GM19372 (cell line): ENCODE measurements around the gene SLC17A9.

ENCODE experiments used
- ATAC-seq: cut with Tn5 transposase; IDR thresholded peaks from one replicate; pipeline ENCODE4 v1.9.1; 2021; ENCODE audit warnings: mild to moderate bottlenecking, low read depth, moderate library complexity; ENCODE audit not compliant: unreplicated experiment

The SLC17A9 gene

DNA sequence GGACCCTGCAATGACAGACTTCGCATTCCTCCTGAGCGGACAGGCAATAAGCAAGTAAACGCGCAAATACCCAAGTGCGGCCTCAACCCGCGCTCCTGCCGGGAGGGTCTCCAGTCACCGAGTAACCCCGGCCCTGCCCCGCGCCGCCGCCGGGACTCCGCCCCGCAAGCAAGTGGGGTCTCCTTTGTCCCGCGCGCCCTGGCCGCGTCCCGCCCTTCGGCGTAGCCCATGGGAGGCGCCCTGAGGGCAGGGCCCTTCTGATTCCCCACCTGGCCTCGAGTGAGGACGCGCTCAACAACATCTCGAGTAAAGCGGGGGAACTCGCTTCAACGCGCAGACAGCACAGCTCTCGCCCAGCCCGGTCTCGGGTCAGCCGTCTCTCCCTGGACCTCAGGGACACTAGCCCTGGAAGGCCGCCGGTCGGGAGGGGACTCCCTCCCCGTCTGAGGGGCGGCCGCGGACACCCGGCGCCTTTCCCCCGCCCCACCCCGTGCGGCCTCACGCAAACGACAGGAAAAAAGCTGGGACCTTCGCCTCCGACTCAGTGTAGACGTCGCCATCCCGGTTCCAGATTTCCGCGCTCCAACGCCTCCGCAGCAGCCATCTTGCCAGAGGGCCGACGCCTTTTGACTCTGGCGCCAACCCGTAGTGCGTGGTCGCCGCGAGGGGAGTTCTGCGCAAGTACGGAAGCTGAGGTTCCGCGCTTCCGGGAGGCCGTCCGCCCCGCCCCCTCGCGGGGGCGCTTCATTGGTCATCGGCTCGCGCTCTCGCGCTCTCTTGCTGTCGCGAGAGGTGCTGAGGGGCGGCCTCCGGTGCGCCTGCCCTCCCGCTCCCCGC, 15.0 kb upstream of the SLC17A9 start:
- peak; percentile 91 for ATAC-seq

DNA sequence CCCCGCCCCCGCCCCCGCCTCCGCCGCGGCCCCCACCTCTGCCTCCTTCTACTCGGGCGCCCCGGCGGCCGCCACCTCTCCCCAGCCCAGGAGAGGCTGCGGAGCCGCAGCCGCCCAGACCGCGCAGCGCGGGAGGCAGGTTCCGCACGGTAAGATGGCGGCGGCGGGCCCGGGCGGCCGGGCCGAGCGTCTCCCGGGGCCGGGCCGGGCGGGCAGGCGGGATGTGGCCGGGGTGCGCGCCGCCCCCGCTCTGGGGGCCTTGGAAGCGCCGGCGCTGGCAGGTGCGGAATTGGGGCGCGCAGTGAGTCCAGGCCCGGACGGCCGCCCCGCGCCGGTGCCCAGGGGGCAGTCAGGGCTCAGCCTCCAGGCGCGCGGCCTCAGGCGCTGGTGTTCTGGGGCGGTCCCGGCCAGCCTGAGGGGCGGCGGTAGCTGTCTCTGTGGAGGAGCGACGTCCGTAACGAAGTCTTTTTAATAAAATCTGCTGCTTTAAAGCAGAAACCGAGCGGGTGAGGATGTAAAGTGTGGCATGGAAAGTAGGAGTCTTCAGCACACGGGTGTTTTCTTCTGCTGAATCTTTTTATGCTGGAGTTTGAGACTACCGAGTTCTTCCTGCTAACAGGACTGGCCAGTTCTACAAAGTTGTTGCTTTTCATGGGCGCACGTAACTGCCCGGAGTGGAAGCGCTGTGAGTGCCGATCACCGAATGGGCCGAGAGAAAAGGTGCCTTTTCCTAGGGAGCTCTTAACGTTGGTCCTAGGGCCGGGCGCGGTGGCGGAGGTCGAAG, 14.2 kb upstream of the SLC17A9 start, which contains the start of gene GID8:
TSS of gene GID8 (plus strand) at position 43 of the 784 bp plus-strand sequence. CDS start 3,356 bp downstream, outside the sequence.
- peak; percentile 36 for ATAC-seq

DNA sequence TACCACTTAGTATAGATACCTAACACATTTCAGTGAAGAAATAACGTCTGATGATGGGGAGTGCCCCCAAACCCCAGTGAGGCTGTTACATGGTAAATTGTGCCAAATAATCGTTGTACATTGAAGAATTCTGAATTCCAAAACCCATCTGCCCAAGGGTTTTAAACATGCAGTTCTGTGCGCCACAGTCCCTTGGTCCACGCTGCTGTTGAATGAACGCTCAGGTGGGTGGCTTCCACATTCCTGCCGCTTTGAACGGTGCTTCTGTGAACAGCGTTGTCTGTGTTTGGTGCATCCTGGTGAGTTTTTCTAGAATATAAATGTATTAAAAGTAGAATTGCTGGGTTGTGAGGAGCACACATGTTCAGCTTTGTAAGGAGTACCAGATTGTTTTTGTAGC, 11.6 kb upstream of the SLC17A9 start:
- no peak for ATAC-seq

DNA sequence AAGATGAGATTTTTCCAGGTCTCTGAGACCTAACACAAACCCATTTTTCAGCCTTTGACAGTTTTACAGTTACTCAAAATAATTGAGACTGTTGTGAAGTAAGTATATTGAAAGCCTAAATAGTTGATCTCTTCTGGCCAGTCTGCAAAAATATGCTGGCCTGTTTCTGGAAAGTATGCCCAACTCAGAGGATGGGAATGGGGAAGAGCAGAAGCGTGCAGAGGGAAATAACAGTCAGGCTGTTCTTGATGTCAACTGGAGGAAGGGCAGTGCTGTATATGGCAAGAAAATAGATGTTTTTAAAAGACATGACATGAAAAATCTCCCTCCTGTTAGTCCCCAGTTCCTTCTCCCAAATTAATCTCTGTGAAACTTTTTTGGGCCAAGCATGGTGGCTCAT, 10.7 kb upstream of the SLC17A9 start:
- no peak for ATAC-seq

DNA sequence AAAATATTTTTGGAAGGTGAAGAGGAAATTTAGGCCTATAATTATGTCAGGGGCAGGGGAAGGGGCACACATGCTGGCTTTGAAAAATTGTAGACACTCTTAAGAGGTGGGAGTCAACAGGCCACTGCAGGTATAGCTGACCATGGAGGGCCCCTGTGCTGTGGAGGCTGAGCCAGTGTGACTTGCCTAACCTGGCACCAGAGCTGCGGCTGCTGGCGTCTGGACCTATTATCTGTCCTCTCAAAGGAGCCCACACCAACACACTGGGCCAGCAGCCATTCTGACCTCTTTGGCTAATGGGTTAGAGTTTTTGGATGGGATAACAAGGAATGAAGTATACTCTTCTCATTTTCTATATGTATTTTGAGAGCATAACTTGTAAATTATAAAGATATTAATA, 10.1 kb upstream of the SLC17A9 start:
- ATAC-seq = no peak

DNA sequence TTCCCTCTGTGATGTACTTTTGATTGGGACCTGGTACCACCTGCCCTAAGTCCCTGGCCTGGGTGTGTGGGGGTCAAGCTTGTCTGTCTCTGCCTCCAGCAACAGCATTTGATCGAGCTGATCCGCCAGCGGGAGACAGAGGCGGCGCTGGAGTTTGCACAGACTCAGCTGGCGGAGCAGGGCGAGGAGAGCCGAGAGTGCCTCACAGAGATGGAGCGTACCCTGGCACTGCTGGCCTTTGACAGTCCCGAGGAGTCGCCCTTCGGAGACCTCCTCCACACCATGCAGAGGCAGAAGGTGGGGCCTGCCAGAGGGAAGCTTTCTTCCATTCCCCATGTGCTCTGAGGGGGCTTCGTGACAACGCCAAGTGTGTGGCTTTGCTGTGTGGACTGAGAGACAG, 9.1 kb upstream of the SLC17A9 start:
- ATAC-seq = no peak

DNA sequence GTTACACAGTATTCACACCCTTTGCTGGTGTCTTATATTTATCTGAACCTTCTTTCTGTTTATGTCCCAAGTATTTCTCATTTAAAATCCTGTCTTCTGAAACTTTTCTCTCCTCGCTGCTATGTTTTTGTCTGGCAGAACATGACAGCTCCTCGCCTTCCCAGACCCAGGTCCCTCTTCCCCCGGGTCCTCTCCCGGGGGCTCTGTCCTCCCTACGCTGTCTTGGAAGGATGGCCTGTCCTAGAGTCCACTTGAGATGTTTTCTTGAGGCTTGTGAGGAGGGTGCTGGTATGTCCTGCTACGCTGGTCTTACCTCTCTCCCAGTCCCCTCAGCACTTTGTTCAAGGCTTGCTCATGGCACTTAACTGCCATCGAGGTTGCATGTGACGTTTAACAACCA, 8.3 kb upstream of the SLC17A9 start:
- no peak for ATAC-seq

DNA sequence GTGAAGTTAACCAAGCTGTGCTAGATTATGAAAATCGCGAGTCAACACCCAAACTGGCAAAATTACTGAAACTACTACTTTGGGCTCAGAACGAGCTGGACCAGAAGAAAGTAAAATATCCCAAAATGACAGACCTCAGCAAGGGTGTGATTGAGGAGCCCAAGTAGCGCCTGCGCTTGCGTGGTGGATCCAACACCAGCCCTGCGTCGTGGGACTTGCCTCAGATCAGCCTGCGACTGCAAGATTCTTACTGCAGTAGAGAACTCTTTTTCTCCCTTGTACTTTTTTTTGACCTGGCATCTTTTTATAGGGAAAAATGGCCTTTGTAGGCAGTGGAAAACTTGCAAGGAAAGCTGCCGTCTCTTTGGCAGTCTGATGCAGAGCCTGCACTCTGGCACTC, 7.8 kb upstream of the SLC17A9 start:
- ATAC-seq = no peak

DNA sequence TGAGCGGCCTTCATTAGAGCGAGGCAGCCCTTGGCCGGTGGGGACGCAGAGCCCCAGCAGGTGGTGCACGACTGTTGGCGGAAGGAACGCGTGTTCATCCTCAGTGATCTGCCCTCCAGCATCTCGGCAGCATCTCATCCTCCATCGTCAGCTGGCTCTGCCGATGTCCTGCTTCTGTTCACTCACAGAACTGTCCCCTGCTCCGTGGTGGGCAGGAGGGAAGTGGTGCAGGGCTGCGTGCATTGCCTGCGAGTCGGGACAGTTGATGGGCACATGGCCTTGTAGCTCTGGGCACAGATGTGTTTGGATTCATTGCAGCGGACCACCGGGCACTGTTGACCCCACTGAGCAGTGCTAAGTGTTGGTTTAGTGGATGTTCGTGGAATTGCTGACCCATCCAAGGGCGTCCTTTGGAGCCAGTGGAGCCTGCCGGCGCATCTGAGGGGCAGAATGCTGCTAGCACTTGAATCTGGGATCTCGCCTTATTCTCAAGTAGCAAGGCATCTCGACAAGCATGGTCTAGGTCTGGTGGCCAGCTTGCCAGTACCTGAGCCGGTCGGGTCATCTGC, 6.7 kb upstream of the SLC17A9 start:
- no peak for ATAC-seq

DNA sequence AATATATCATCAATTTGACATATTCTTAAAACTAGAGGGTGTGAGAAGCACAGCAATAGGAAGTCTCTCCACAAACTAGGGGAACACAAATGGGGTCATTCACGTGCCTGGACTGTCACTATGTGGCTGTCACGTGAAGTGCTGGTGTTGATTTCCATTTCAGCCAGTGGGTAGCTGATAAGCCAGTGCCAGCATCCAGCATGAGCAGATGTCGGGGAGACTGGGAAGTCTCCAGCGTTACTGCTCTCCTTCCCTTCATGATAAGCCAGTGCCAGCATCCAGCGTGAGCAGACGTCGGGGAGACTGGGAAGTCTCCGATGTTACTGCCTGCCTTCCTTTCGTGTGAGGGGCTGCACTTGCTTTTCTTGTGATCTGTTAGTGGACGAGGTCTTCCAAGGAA, 5.6 kb upstream of the SLC17A9 start:
- no peak for ATAC-seq

DNA sequence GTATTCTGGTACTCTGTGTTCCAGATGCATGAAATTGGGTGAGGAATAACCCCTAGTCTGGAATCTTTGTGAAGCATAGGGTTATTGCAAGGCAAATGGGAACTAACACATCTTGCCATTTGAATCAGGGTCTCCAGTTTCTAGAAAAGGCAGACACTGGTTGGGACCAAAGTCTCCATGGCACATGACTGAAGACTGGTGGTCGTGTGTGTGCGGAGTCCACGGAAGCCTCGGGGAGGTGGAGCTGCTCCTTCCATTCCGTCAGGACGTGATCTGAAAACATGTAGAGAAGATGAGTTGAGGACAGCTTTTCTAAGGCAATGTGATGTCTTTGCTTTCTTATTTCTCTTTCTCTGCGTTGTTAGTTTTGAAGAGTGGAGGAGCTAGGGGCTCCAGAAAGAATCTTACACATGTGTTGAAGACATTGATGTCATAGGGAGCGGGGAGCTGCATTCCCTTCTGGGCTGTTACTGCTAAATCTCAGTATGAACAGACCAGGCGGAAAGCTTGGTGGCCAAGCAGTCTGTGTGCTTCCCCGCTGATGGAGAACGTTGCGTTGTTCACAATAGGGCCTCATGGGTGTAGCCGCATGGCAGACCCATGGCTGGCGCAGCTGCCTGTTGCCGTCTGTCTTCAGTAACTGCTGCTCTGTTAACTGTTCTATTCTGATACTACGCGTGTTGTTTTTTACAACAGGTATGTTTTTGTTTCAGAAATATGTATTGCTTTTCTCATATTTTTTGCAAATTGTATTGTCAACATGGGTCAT, 4.8 kb upstream of the SLC17A9 start:
- ATAC-seq = no peak

DNA sequence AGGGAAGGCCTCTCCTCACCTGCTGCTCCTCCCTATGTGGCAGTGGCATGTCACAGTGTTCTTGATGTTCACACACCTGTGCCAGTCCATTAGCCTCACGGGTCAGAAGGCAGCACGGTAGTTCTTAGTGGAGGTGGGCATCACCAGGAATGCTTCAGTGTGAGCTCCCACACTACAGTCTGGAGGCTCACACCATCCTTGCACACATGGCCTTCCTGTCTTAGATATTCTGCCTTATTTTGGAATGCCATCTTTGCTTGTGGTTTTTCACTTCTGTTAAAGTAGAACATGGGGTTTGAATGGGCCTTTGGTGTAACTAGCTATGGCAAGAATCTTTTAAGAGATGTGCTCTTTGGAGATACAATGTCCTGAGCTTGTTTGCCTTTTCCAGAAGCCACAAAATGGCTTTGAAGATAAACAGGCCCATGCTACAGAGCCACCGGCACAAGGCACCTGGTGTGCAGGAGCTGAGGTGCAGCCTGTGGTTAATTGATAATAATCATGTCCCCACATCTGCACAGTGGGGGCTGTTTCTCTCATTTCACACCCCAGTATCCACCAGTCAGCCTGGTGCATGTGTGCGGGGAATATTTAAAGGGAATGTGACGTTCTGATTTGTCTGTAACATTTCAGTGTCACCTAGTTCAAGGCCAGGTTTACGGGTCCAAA, 3.2 kb upstream of the SLC17A9 start:
- no peak for ATAC-seq

DNA sequence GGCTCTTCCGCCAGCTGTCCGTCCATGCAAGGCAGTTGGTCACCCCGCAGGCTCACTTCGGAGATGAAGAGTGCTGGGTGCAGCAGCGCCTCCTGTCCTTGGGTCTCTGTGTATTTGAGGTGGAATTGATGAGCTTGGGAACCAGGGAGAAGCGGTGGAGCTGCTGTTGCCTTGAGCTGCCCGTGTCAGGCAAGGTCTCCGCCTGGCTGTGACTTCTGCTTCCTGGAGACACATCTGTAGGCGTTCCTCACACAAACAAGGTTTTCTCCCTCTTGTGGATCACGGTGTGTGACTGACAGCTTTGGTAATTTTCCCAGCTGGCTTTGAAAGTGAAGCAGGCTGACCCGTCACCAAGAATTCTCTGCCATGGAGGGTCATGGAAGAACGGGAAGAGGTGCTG, 2.5 kb upstream of the SLC17A9 start:
- ATAC-seq = no peak

DNA sequence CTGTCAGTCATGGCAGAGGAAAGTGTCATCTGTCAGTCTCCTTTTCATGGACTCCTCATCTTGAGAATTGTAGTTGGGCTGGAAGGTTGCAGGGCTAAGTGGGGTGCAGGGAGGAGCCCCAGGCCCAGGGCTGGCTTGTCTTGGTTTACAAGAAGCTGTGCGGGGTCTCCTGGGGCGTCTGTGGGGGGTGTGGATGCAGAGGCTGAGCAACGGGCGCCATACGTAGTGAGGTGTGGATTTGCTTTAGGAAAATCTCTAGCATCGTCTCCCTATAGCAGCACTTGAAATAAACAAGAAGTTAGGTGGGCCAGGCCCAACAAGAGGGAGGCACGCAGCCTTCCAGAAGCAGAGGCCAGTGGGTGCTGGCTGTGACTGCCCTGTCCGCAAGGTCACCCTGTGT, 1.8 kb upstream of the SLC17A9 start:
- no peak for ATAC-seq

DNA sequence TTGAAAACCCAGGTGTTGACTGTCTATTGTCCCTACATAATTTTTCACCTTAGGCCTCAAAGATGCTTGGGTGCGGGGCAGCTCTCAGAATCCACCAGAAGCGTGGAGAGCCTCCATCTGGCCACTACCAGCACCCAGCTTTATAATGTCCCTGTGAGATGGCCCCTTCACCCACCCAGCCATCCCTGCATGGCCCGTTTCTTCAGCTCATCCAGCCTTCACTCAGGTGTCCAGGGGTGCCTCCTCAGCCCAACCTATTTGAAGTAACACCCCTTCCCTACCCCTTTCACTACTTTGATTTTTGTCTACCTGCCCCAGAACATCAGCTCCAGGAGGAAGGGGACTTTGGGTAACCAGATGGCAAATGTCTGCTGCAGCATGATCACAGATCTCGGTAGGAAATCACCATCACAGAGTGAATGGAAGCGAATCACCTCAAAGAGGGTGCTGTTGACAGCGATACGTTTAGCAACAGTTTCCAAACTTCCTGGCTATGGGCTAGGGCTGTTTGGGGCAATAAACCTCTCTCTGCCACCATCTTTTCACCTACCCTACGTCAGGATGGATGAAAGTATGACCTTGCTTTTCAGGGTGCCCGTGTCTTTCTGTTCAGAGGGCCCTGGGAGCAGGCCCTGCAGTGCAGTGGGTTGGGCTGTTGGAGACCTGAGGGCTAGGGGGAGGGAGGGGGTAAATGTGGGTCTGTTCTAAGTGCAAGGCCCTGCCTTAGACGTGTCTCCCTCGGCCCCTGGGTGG, 1.2 kb upstream of the SLC17A9 start:
- no peak for ATAC-seq

DNA sequence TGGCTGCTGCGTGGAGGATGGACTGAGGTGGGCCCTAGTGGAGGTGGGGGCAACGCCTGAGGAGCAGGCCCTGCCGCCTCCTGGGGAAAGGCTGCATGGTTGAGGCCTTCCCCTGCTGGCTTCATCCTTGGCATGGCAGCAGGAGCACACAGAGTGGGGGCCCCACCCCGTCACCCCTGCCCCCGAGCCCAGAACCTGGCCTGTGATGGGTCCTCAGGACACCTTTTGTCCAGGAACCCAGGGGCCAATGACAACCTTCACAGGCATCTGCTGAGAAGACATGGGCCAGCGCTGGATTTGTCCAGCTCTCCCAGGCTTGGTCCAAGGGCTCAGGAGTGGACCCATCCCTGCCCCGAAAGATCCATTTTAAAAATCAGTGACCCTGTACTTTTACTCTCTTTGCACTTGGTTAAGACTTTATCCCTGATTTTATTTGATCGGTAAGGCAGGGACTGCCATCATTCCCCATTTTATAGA, 575 bp upstream of the SLC17A9 start:
- ATAC-seq = no peak

DNA sequence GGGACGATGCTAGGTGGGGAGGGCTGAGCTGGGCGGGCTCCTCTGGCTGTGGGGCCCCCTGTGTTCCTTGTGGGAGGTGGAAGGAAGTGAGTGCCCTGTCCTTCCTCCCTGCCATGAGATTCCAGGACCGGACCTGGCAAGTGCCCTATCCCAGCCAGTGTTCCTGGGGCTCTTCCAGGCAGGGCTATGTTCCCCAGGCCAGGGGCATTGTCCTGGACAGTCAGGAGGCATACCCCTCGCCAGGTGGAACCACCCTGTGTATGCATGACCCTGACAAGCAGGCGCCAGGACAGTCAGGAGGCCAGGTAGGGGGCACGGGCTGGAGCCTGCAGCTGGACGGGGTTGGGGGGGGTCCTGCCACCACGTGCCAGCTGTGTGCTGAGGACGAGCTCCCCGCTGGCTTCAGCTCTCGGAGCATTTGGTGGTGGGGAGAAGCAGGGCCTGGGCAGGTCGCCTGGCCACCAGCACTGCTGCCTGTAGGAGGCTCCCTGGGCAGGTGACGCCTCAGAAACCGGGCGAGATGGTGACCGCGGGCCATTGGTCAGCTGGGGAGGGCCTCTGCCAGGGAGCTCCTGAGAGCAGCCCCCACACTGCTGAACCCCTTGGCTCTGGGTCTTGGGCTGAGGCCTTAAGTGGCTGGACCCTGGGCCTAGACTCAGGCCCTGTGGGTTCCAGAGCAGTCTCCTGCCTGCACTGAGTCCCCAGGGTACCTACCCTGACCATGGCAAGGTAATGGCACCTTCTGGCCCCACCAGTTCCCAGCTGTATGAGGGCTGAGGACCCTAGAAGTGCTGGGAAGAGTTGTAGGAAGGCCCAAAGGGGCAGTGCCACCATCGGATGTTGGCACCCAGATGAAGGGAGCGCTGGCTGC, 694 bp downstream of the SLC17A9 start:
- no peak for ATAC-seq
